B cell (primary cell): ENCODE data around the gene UBR2. TPM values are rescaled to one million over a fixed set of nuclear protein-coding genes. Genes with fewer than 3 reads are reported as not detected.
"Not testable (repeated sequence)": the region's sequence is repeated elsewhere in the genome, so short reads cannot be mapped to it uniquely, and the experiment has no call there.

Experiments
- ATAC-seq: fragments of 200-7000 bp; cut with Tn5 transposase; one replicate; pipeline ENCODE4 v1.10.0; 2021; ENCODE audit warnings: low read depth, mild to moderate bottlenecking, moderate number of reproducible peaks, moderate library complexity
- CTCF ChIA-PET: fragments of 350-600 bp; sonication (Branson Sonifier 250); formaldehyde crosslinking; loops from one replicate; lab custom pipeline; 2021; ENCODE audit warnings: antibody characterized with exemption, inconsistent platforms; lab: Charles Lee
- POLR2A ChIA-PET: fragments of 350-600 bp; sonication (Branson Sonifier 250); formaldehyde crosslinking; loops from one replicate; lab custom pipeline; 2021; ENCODE audit warnings: antibody characterized with exemption; lab: Charles Lee
- DNase-seq: peaks from one replicate; pipeline ENCODE4 v3.0.0; 2013
- H2AFZ ChIP-seq: 2 replicates; pipeline ENCODE4 v1.6.1; 2012; ENCODE audit warnings: mild to moderate bottlenecking, low read depth, low read length; ENCODE audit not compliant: insufficient read depth, poor library complexity, severe bottlenecking
- H3K27ac ChIP-seq, 2 donors: 1 replicate in 1 of 2; 2 replicates in 1 of 2; pipeline ENCODE4 v1.5.1; 2012 to 2013; ENCODE audit warnings: low read length in 2 of 2, mild to moderate bottlenecking in 2 of 2, moderate library complexity in 1 of 2
- H3K27me3 ChIP-seq, 4 experiments: fragments of 200-600 bp in 1 of 4; sonication (generic) in 1 of 4; replicated peaks in 1 of 4; 1 replicate in 2 of 4; 2 replicates in 2 of 4; pipeline versions ENCODE4 v1.6.1 to v1.7.0; 2013 to 2016; ENCODE audit warnings: low read length in 3 of 4, mild to moderate bottlenecking in 2 of 4, mixed read lengths in 1 of 4, moderate library complexity in 1 of 4; ENCODE audit not compliant: insufficient read depth in 4 of 4, control insufficient read depth in 3 of 4; ENCODE audit errors: control extremely low read depth in 1 of 4
- H3K36me3 ChIP-seq, 2 experiments: replicated peaks in 1 of 2; 1 replicate in 1 of 2; 2 replicates in 1 of 2; pipeline versions ENCODE4 v1.6.1 to v1.7.1; 2013; ENCODE audit warnings: low read length in 1 of 2; ENCODE audit not compliant: insufficient read depth in 2 of 2, control insufficient read depth in 1 of 2; ENCODE audit errors: control extremely low read depth in 1 of 2, extremely low read depth in 1 of 2
- H3K4me1 ChIP-seq, 2 donors: fragments of 200-600 bp in 1 of 2; sonication (generic) in 1 of 2; 1 replicate in 1 of 2; 2 replicates in 1 of 2; pipeline versions ENCODE4 v1.5.1 to v1.6.1; 2013 to 2017; ENCODE audit warnings: low read length in 2 of 2; ENCODE audit not compliant: control insufficient read depth in 2 of 2, insufficient read depth in 2 of 2
- H3K4me2 ChIP-seq: replicated peaks from 2 replicates; pipeline ENCODE3; 2012; ENCODE audit warnings: mild to moderate bottlenecking, low read depth, low read length; ENCODE audit not compliant: poor library complexity, severe bottlenecking
- H3K4me3 ChIP-seq, 5 experiments: fragments of 200-600 bp in 1 of 5; sonication (generic) in 1 of 5; 1 replicate in 3 of 5; 2 replicates in 2 of 5; pipeline versions ENCODE4 v1.5.1 to v1.7.0; 2011 to 2016; ENCODE audit warnings: low read length in 4 of 5, mild to moderate bottlenecking in 4 of 5, low read depth in 2 of 5, control low read depth in 1 of 5, moderate library complexity in 1 of 5; ENCODE audit not compliant: insufficient read depth in 1 of 5; ENCODE audit errors: control extremely low read depth in 1 of 5, extremely low read depth in 1 of 5
- H3K79me2 ChIP-seq: fragments of 200-600 bp; sonication (generic); one replicate; pipeline ENCODE4 v1.6.0; 2016; ENCODE audit warnings: low read length; ENCODE audit not compliant: control insufficient read depth, insufficient read depth
- H3K9ac ChIP-seq: fragments of 200-600 bp; sonication (generic); 2 replicates; pipeline ENCODE4 v1.6.1; 2017; ENCODE audit warnings: mild to moderate bottlenecking, low read length, moderate library complexity
- H3K9me3 ChIP-seq, 3 donors: one replicate each; pipeline versions ENCODE4 v1.6.1 to v1.7.1; 2013; ENCODE audit warnings: low read length in 2 of 3; ENCODE audit not compliant: control insufficient read depth in 2 of 3, insufficient read depth in 1 of 3; ENCODE audit errors: control extremely low read depth in 1 of 3
- H4K20me1 ChIP-seq: 2 replicates; pipeline ENCODE4 v1.6.0; 2012; ENCODE audit warnings: mild to moderate bottlenecking, low read length; ENCODE audit not compliant: insufficient read depth, control insufficient read depth, poor library complexity, severe bottlenecking
- H3K27ac Mint-ChIP-seq: one replicate; pipeline ENCODE4 v1.8.0; 2021; ENCODE audit warnings: mixed read lengths
- H3K27me3 Mint-ChIP-seq: one replicate; pipeline ENCODE4 v1.8.0; 2021; ENCODE audit warnings: mixed read lengths
- H3K4me1 Mint-ChIP-seq: one replicate; pipeline ENCODE4 v1.8.0; 2021; ENCODE audit warnings: mixed read lengths
- H3K4me3 Mint-ChIP-seq: one replicate; pipeline ENCODE4 v1.8.0; 2021; ENCODE audit warnings: mixed read lengths
- H3K9me3 Mint-ChIP-seq: one replicate; pipeline ENCODE4 v1.8.0; 2022; ENCODE audit warnings: mixed read lengths; ENCODE audit not compliant: insufficient read depth
- EZH2 ChIP-seq: IDR thresholded peaks from 2 replicates; pipeline ENCODE4 v1.6.1; 2012; ENCODE audit warnings: borderline replicate concordance, low read depth, mild to moderate bottlenecking, moderate library complexity, low read length; ENCODE audit not compliant: insufficient read depth, poor library complexity, severe bottlenecking
- WGBS: methylation state at CpG from one replicate; pipeline ENCODE4 v1.1.5; 2013; ENCODE audit warnings: missing lambda C conversion rate; ENCODE audit not compliant: insufficient coverage; 5-methylcytosine and 5-hydroxymethylcytosine counted together
- intact Hi-C: fragments of 100-400 bp; cut with micrococcal nuclease; formaldehyde crosslinking; loops from one replicate; pipeline ENCODE4 v1.10.0; 2022
- polyA plus RNA-seq: library from polyadenylated mRNA; depleted of rRNA; stranded (reverse); fragments of >200 nt; gene quantifications from 2 replicates; pipeline ENCODE4 v1.2.3, GENCODE V29; 2012
- total RNA-seq, 2 donors: library from RNA; stranded (reverse); fragments of 120-200 nt in 1 of 2; gene quantifications; 1 replicate in 1 of 2; 2 replicates in 1 of 2; pipeline versions ENCODE4 v1.2.3 to v1.2.4, GENCODE V29; 2013 to 2022
- TF ChIP-seq, protein P1 (sequence below): fragments of 200-600 bp; IDR thresholded peaks from one replicate; pipeline ENCODE4 v1.8.0; 2022; ENCODE audit warnings: antibody characterized with exemption, mild to moderate bottlenecking

The UBR2 gene
- total and polyA plus RNA-seq, 2 donors (not counting 1 experiment from before 2014, with no cell fraction given) = 9.7 to 56.2 TPM

DNA sequence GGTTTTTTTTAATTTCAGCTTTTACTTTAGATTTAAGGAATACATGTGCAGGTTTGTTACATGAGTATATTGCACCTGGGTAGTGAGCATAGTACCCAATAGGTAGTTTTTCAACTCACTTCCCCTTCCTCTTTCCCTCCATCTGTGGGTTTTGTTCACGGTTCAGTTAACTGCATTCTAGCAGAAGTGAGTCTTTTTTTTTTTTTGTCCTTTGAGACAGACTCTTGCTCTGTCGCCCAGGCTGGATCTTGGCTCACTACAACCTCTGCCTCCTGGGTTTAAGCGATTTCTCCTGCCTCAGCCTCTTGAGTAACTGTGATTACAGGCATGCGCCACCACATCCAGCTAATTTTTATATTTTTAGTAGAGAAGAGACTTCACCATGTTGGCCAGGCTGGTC lies 8.7 kb downstream of the UBR2 start:
- H3K9me3 Mint-ChIP-seq = no peaks in the 10 kb centered on the region
- peaks cover 4 to 25% of the 10 kb centered on the region in 2 experiments for H3K36me3 ChIP-seq
- peak overlapping the region in 1 of 5 experiments; percentile 11 for H3K4me3 ChIP-seq
- ChIA-PET CTCF (interaction anchor here (0.8 to 2.6 kb wide), 6 partner anchors 8 to 89 kb away, joined by 3 to 21 read pairs (median 4); partner anchors contain the start of gene UBR2), POLR2A (interaction anchor here (0.5 to 1.1 kb wide), 6 partner anchors 8 to 1030 kb away, joined by 3 to 23 read pairs (median 4); partner anchors contain the start of genes CNPY3, FRS3 and UBR2)
- TF ChIP-seq, protein P1, sequence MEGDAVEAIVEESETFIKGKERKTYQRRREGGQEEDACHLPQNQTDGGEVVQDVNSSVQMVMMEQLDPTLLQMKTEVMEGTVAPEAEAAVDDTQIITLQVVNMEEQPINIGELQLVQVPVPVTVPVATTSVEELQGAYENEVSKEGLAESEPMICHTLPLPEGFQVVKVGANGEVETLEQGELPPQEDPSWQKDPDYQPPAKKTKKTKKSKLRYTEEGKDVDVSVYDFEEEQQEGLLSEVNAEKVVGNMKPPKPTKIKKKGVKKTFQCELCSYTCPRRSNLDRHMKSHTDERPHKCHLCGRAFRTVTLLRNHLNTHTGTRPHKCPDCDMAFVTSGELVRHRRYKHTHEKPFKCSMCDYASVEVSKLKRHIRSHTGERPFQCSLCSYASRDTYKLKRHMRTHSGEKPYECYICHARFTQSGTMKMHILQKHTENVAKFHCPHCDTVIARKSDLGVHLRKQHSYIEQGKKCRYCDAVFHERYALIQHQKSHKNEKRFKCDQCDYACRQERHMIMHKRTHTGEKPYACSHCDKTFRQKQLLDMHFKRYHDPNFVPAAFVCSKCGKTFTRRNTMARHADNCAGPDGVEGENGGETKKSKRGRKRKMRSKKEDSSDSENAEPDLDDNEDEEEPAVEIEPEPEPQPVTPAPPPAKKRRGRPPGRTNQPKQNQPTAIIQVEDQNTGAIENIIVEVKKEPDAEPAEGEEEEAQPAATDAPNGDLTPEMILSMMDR = no peak
- no peak for TF ChIP-seq EZH2
- H3K4me3 Mint-ChIP-seq = peak overlapping the region; percentile 3
- H3K9me3 ChIP-seq = no peaks in the 10 kb centered on the region
- H2AFZ ChIP-seq = no peak overlapping the region
- peak overlapping the region; percentile 75 for H3K27ac Mint-ChIP-seq
- H4K20me1 ChIP-seq = peaks cover 63% of the 10 kb centered on the region
- intact Hi-C loops = loop anchor here (1.0 to 10.0 kb wide), 3 partner anchors 8 to 600 kb away; partner anchors contain the start of genes CUL7, KLC4, MRPL2 and SRF
- WGBS = no CpG with 5 or more reads among the region's 4 CpGs
- H3K79me2 ChIP-seq = peaks cover 94% of the 10 kb centered on the region
- H3K4me2 ChIP-seq = peak overlapping the region; percentile 60
- H3K27ac ChIP-seq = peak overlapping the region; percentile 51 to 68
- DNase-seq = peak; percentile 88
- H3K4me1 ChIP-seq = peaks cover 28 to 31% of the 10 kb centered on the region in 2 donors
- peak; percentile 98 for ATAC-seq
- H3K27me3 Mint-ChIP-seq = no peaks in the 10 kb centered on the region
- peak overlapping the region; percentile 14 for H3K9ac ChIP-seq
- peaks cover 36% of the 10 kb centered on the region for H3K4me1 Mint-ChIP-seq
- no peaks in the 10 kb centered on the region for H3K27me3 ChIP-seq

DNA sequence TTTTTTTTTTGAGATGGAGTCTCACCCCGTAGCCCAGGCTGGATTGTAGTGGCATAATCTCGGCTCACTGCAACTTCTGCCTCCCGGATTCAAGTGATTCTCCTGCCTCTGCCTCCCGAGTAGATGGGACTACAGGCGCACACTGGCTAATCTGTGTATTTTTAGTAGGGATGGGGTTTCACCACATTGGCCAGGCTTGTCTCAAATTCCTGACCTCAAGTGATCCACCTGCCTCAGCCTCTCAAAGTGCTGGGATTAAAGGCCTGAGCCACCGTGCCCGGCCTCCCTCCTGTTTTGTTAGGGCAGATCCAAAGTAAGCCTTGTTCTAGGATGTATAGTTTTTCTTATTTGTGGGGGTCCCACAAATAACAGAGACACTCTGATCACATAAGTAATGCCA lies 12.7 kb downstream of the UBR2 start:
- H3K4me3 Mint-ChIP-seq, H3K9me3 Mint-ChIP-seq, H3K27ac Mint-ChIP-seq, DNase-seq, H3K27ac ChIP-seq, H3K9ac ChIP-seq, H3K4me2 ChIP-seq, H3K9me3 ChIP-seq, H2AFZ ChIP-seq, POLR2A ChIA-PET, H3K4me3 ChIP-seq, H3K27me3 Mint-ChIP-seq, ATAC-seq, H3K27me3 ChIP-seq: not testable (repeated sequence)
- 93% methylated on average over 3 of the region's 7 CpGs for WGBS
- H3K36me3 ChIP-seq = peaks cover 6 to 40% of the 10 kb centered on the region in 2 experiments
- peaks cover 13 to 14% of the 10 kb centered on the region in 2 donors for H3K4me1 ChIP-seq
- peaks cover 82% of the 10 kb centered on the region for H4K20me1 ChIP-seq
- intact Hi-C loops = loop anchor here (10.0 kb wide), 1 partner anchor 478 kb away; the partner anchor contains the start of genes CUL7, KLC4 and MRPL2
- H3K79me2 ChIP-seq = peaks cover 93% of the 10 kb centered on the region
- H3K4me1 Mint-ChIP-seq = peaks cover 32% of the 10 kb centered on the region
- CTCF ChIA-PET = interaction anchor here (2.1 kb wide), 1 partner anchor 12 kb away, joined by 10 read pairs; the partner anchor contains the start of gene UBR2
